IMR-90 (cell line): ENCODE data around the gene SRRM3. TPM values are rescaled to one million over a fixed set of nuclear protein-coding genes. Genes with fewer than 3 reads are reported as not detected.

Source experiments
- ATAC-seq: fragments of 200-7000 bp; cut with Tn5 transposase; 2 replicates; pipeline ENCODE4 v1.9.1; 2020; ENCODE audit warnings: low read depth, mild to moderate bottlenecking, moderate library complexity
- BruUV-seq: library from RNA; stranded (reverse); fragments of 400-500 nt; replicated peaks from 2 replicates; lab custom pipeline; 2021; lab: Mats Ljungman, UMichigan
- CTCF ChIA-PET: fragments of 300-600 bp; formaldehyde crosslinking; extraction: SDS; loops from one replicate; lab custom pipeline; 2021; ENCODE audit warnings: antibody characterized with exemption; lab: Yijun Ruan, JAX
- POLR2A ChIA-PET: fragments of 300-600 bp; sonication (Branson Sonifier 250); formaldehyde crosslinking; loops from one replicate; lab custom pipeline; 2022; ENCODE audit warnings: antibody characterized with exemption; ENCODE audit not compliant: unreplicated experiment; lab: Charles Lee
- DNase-seq: peaks from one replicate; pipeline ENCODE4 v3.0.0; 2013
- H2AFZ ChIP-seq: replicated peaks from 2 replicates; pipeline ENCODE3; 2013; ENCODE audit warnings: low read length, mild to moderate bottlenecking; ENCODE audit not compliant: poor library complexity
- H2AK5ac ChIP-seq: 2 replicates; pipeline ENCODE4 v1.6.1; 2013; ENCODE audit warnings: low read depth, low read length, inconsistent platforms
- H2AK9ac ChIP-seq: replicated peaks from 2 replicates; pipeline ENCODE3; 2013; ENCODE audit warnings: mild to moderate bottlenecking, low read depth, low read length, moderate library complexity; ENCODE audit not compliant: poor library complexity
- H2BK120ac ChIP-seq: 2 replicates; pipeline ENCODE4 v1.6.1; 2013; ENCODE audit warnings: low read depth, low read length, inconsistent platforms
- H2BK15ac ChIP-seq: 3 replicates; pipeline ENCODE4 v1.6.1; 2013; ENCODE audit warnings: low read depth, low read length, inconsistent platforms
- H2BK20ac ChIP-seq: 2 replicates; pipeline ENCODE4 v1.6.1; 2013; ENCODE audit warnings: low read depth, mild to moderate bottlenecking, inconsistent platforms, low read length, moderate library complexity
- H2BK5ac ChIP-seq: 2 replicates; pipeline ENCODE4 v1.6.1; 2013; ENCODE audit warnings: mild to moderate bottlenecking, low read depth, low read length, inconsistent platforms; ENCODE audit not compliant: poor library complexity, severe bottlenecking
- H3K14ac ChIP-seq: replicated peaks from 2 replicates; pipeline ENCODE4 v1.6.1; 2013; ENCODE audit warnings: low read depth, low read length, inconsistent platforms
- H3K18ac ChIP-seq: 2 replicates; pipeline ENCODE4 v1.6.1; 2013; ENCODE audit warnings: low read depth, low read length, control low read depth
- H3K23ac ChIP-seq: 2 replicates; pipeline ENCODE4 v1.6.1; 2013; ENCODE audit warnings: low read depth, low read length, inconsistent platforms
- H3K27ac ChIP-seq: 2 replicates; pipeline ENCODE4 v1.5.1; 2013; ENCODE audit warnings: mild to moderate bottlenecking, control low read depth, low read length; ENCODE audit not compliant: insufficient read depth
- H3K27me3 ChIP-seq: 2 replicates; pipeline ENCODE4 v1.6.1; 2013; ENCODE audit warnings: low read length; ENCODE audit not compliant: control insufficient read depth, insufficient read depth
- H3K36me3 ChIP-seq: 2 replicates; pipeline ENCODE4 v1.6.1; 2013; ENCODE audit warnings: low read length, mixed read lengths; ENCODE audit not compliant: control insufficient read depth, insufficient read depth
- H3K4ac ChIP-seq: 2 replicates; pipeline ENCODE4 v1.6.1; 2013; ENCODE audit warnings: low read depth, low read length, inconsistent platforms
- H3K4me1 ChIP-seq: 2 replicates; pipeline ENCODE4 v1.6.1; 2013; ENCODE audit warnings: low read length, mixed read lengths; ENCODE audit not compliant: control insufficient read depth, insufficient read depth
- H3K4me2 ChIP-seq: 2 replicates; pipeline ENCODE4 v1.6.1; 2013; ENCODE audit warnings: low read depth, mild to moderate bottlenecking, control low read depth, low read length, moderate library complexity
- H3K4me3 ChIP-seq: 2 replicates; pipeline ENCODE4 v1.5.1; 2013; ENCODE audit warnings: low read depth, mild to moderate bottlenecking, control low read depth, low read length, moderate library complexity; ENCODE audit not compliant: insufficient read depth
- H3K56ac ChIP-seq: 2 replicates; pipeline ENCODE4 v1.6.1; 2013; ENCODE audit warnings: low read length, inconsistent platforms; ENCODE audit not compliant: insufficient read depth; ENCODE audit errors: extremely low read depth
- H3K79me1 ChIP-seq, 2 experiments: 2 replicates each; pipeline ENCODE4 v1.6.1; 2013; ENCODE audit warnings: low read length in 2 of 2, inconsistent platforms in 1 of 2, low read depth in 1 of 2
- H3K9ac ChIP-seq: 2 replicates; pipeline ENCODE4 v1.6.1; 2013; ENCODE audit warnings: low read depth, low read length, control low read depth
- H3K9me1 ChIP-seq: 2 replicates; pipeline ENCODE4 v1.6.1; 2013; ENCODE audit warnings: low read length, inconsistent platforms; ENCODE audit not compliant: insufficient read depth
- H3K9me3 ChIP-seq: 2 replicates; pipeline ENCODE4 v1.6.1; 2013; ENCODE audit warnings: low read length; ENCODE audit not compliant: control insufficient read depth, insufficient read depth
- H4K20me1 ChIP-seq: 2 replicates; pipeline ENCODE4 v1.6.1; 2013; ENCODE audit warnings: low read length, inconsistent platforms; ENCODE audit not compliant: insufficient read depth
- H4K5ac ChIP-seq: 2 replicates; pipeline ENCODE4 v1.6.1; 2013; ENCODE audit warnings: mild to moderate bottlenecking, low read depth, low read length, control low read depth
- H4K8ac ChIP-seq, 2 experiments: 2 replicates each; pipeline ENCODE4 v1.6.1; 2013; ENCODE audit warnings: low read depth in 2 of 2, low read length in 2 of 2, control low read depth in 1 of 2, inconsistent platforms in 1 of 2
- H4K91ac ChIP-seq: 2 replicates; pipeline ENCODE4 v1.6.1; 2013; ENCODE audit warnings: low read depth, low read length, inconsistent platforms; ENCODE audit not compliant: insufficient read depth
- BHLHE40 ChIP-seq: fragments of 150-350 bp; IDR thresholded peaks from 2 replicates; pipeline ENCODE4 v1.6.1; 2016; ENCODE audit warnings: mild to moderate bottlenecking, low read depth, low read length
- CEBPB ChIP-seq: IDR thresholded peaks from 2 replicates; pipeline ENCODE4 v1.6.1; 2012; ENCODE audit warnings: low read depth, low read length, improper control_type of control experiment
- CHD1 ChIP-seq: IDR thresholded peaks from 2 replicates; pipeline ENCODE4 v1.6.1; 2012; ENCODE audit warnings: low read depth, low read length, improper control_type of control experiment
- ELK1 ChIP-seq: fragments of 150-350 bp; IDR thresholded peaks from 2 replicates; pipeline ENCODE4 v1.6.1; 2016; ENCODE audit warnings: low read depth, mild to moderate bottlenecking, low read length, moderate library complexity, borderline replicate concordance
- FOS ChIP-seq: fragments of 150-350 bp; IDR thresholded peaks from 2 replicates; pipeline ENCODE4 v1.6.1; 2016; ENCODE audit warnings: low read depth, low read length
- MAFK ChIP-seq: IDR thresholded peaks from 2 replicates; pipeline ENCODE4 v1.6.1; 2012; ENCODE audit warnings: low read depth, low read length, improper control_type of control experiment
- MAZ ChIP-seq: IDR thresholded peaks from 2 replicates; pipeline ENCODE4 v1.6.1; 2012; ENCODE audit warnings: low read depth, mild to moderate bottlenecking, low read length, improper control_type of control experiment, moderate library complexity, borderline replicate concordance
- MXI1 ChIP-seq: IDR thresholded peaks from 2 replicates; pipeline ENCODE4 v1.6.1; 2012; ENCODE audit warnings: low read depth, mild to moderate bottlenecking, low read length, moderate library complexity, borderline replicate concordance
- RAD21 ChIP-seq: IDR thresholded peaks from 2 replicates; pipeline ENCODE4 v1.6.1; 2012; ENCODE audit warnings: low read length, improper control_type of control experiment
- RFX5 ChIP-seq: IDR thresholded peaks from 2 replicates; pipeline ENCODE4 v1.8.0; 2012; ENCODE audit warnings: low read depth, mild to moderate bottlenecking, low read length, moderate library complexity
- SMC3 ChIP-seq: fragments of 150-350 bp; IDR thresholded peaks from 2 replicates; pipeline ENCODE4 v1.6.1; 2016; ENCODE audit warnings: low read depth, mild to moderate bottlenecking, antibody characterized with exemption, low read length, moderate library complexity
- USF2 ChIP-seq: fragments of 150-350 bp; IDR thresholded peaks from 2 replicates; pipeline ENCODE4 v1.6.1; 2017; ENCODE audit warnings: mild to moderate bottlenecking, antibody characterized with exemption, low read length, low read depth
- WGBS, 2 experiments: methylation state at CpG; one replicate each; pipeline versions ENCODE4 v1.1.5 to v1.1.7; 2013; ENCODE audit warnings: missing lambda C conversion rate in 2 of 2; ENCODE audit not compliant: insufficient read length in 1 of 2; ENCODE audit errors: extremely low coverage in 2 of 2; 5-methylcytosine and 5-hydroxymethylcytosine counted together
- dilution Hi-C: fragments of 300-500 bp; cut with HindIII; formaldehyde crosslinking; loops from one replicate; pipeline ENCODE4 v1.14.3; 2018; ENCODE audit warnings: low sequenced_read_pairs; ENCODE audit not compliant: unreplicated experiment
- in situ Hi-C: fragments of 300-500 bp; cut with MboI; formaldehyde crosslinking; loops from 3 replicates; pipeline ENCODE4 v1.14.3; 2019; ENCODE audit warnings: low sequenced_read_pairs, inconsistent platforms, mixed read lengths
- intact Hi-C: fragments of 100-400 bp; cut with micrococcal nuclease; formaldehyde crosslinking; loops from 2 replicates; pipeline ENCODE4 v1.10.0; 2022
- polyA plus RNA-seq, 3 experiments: library from polyadenylated mRNA; depleted of rRNA; stranded (reverse); fragments of >200 nt; gene quantifications; 2 replicates each; pipeline ENCODE4 v1.2.3, GENCODE V29; 2012; ENCODE audit warnings: low replicate concordance in 1 of 3
- total RNA-seq: library from RNA; depleted of rRNA; stranded (reverse); fragments of >200 nt; gene quantifications from 2 replicates; pipeline ENCODE4 v1.2.3, GENCODE V29; 2012

The SRRM3 gene
- total and polyA plus RNA-seq, 2 of the 4 experiments (the other 2 are of a cell fraction), result 0.18 to 2.5 TPM

- dilution Hi-C loops (no loop called here), intact Hi-C loops (loop anchor here (1.0 kb wide), 3 partner anchors 12 to 113 kb away; no protein-coding TSS in a partner anchor), in situ Hi-C loops (no loop called here)
- peak; percentile 99 for DNase-seq
- peaks cover 0 to 22% of the 10 kb centered on the region in 2 experiments; a peak in 2 of 4 replicates for H3K79me1 ChIP-seq
- H4K8ac ChIP-seq, result peak overlapping the region; percentile 76 to 89
- 21% methylated on average over 16 of the region's 30 CpGs; no CpG with 5 or more reads in 1 of the 2 experiments for WGBS, 2 experiments
- no peaks in the 10 kb centered on the region for H3K9me3 ChIP-seq
- peak overlapping the region; percentile 88 for H3K56ac ChIP-seq
- peak overlapping the region; percentile 62 for H3K18ac ChIP-seq
- H2BK20ac ChIP-seq, result peak overlapping the region; percentile 98
- H2AK9ac ChIP-seq, result peak overlapping the region; percentile 98
- peak overlapping the region; percentile 97 for H2BK120ac ChIP-seq
- H2BK15ac ChIP-seq, result peak overlapping the region; percentile 90; the same call in 2 of the 3 replicates
- CTCF ChIA-PET, result interaction anchor here (0.6 to 1.4 kb wide), 15 partner anchors 10 to 570 kb away, joined by 3 to 9 read pairs (median 4); no protein-coding TSS in a partner anchor
- peaks cover 22% of the 10 kb centered on the region for H3K4me1 ChIP-seq
- BruUV-seq, result no TSS peak
- H3K4ac ChIP-seq, result peak overlapping the region; percentile 98
- no peaks in the 10 kb centered on the region for H3K27me3 ChIP-seq
- H2AFZ ChIP-seq, result peak overlapping the region; percentile 91
- H3K27ac ChIP-seq, result peak overlapping the region; percentile 92
- peak; percentile 82 for ATAC-seq
- peak overlapping the region; percentile 96 for H4K91ac ChIP-seq
- H3K4me2 ChIP-seq, result peak overlapping the region; percentile 28; the same call in 1 of the 2 replicates
- H4K20me1 ChIP-seq, result no peaks in the 10 kb centered on the region
- peak overlapping the region; percentile 74 for H4K5ac ChIP-seq
- peaks cover 17% of the 10 kb centered on the region for H3K9me1 ChIP-seq
- H2AK5ac ChIP-seq, result peak overlapping the region; percentile 96
- POLR2A ChIA-PET, result interaction anchor here (0.8 to 1.3 kb wide), 2 partner anchors 13 to 67 kb away, joined by 3 to 5 read pairs; partner anchors contain the start of gene YWHAG
- H3K14ac ChIP-seq, result peak overlapping the region; percentile 92
- peak overlapping the region; percentile 94 for H3K23ac ChIP-seq
- peak overlapping the region; percentile 64 for H3K9ac ChIP-seq
- H3K4me3 ChIP-seq, result no peak overlapping the region
- H2BK5ac ChIP-seq, result peak overlapping the region; percentile 94
- H3K36me3 ChIP-seq, result no peaks in the 10 kb centered on the region
- TF ChIP-seq MAFK (no peak), RFX5 (no peak), MAZ (peak; percentile 59; the same call in 1 of the 2 replicates), CHD1 (0 out of 2 replicates have a peak, but pooled peaks have one; percentile 59), USF2 (no peak), SMC3 (peak; percentile 95), CEBPB (peak; percentile 80), BHLHE40 (peak; percentile 61), ELK1 (no peak), FOS (peak; percentile 99), RAD21 (peak; percentile 94), MXI1 (no peak)
Measured at GRCh38 chr7:76291351-76292212, 89.9 kb downstream of the SRRM3 start.
